Dendritic cell treated with granulocyte-macrophage colony-stimulating factor and Interleukin-4, amounts not matched to agents 40 ng/mL and 50 ng/mL, for 4 days (primary cell): ENCODE data around the gene SUN5.

Experiments used
- H3K27ac Mint-ChIP-seq: one replicate; pipeline ENCODE4 v1.8.0; 2022; ENCODE audit warnings: mild to moderate bottlenecking, mixed read lengths
- H3K27me3 Mint-ChIP-seq: one replicate; pipeline ENCODE4 v1.8.0; 2022; ENCODE audit warnings: mild to moderate bottlenecking, mixed read lengths
- H3K36me3 Mint-ChIP-seq: one replicate; pipeline ENCODE4 v1.8.0; 2022; ENCODE audit warnings: low read depth, mixed read lengths
- H3K4me1 Mint-ChIP-seq: one replicate; pipeline ENCODE4 v1.8.0; 2022; ENCODE audit warnings: low read depth, mixed read lengths
- H3K4me3 Mint-ChIP-seq: one replicate; pipeline ENCODE4 v1.8.0; 2022; ENCODE audit warnings: mild to moderate bottlenecking, moderate library complexity, mixed read lengths
- H3K9me3 Mint-ChIP-seq: one replicate; pipeline ENCODE4 v1.8.0; 2022; ENCODE audit warnings: mixed read lengths
- intact Hi-C: fragments of 100-400 bp; cut with micrococcal nuclease; formaldehyde crosslinking; loops from one replicate; pipeline ENCODE4 v1.15.0; 2022

Gene SUN5

DNA sequence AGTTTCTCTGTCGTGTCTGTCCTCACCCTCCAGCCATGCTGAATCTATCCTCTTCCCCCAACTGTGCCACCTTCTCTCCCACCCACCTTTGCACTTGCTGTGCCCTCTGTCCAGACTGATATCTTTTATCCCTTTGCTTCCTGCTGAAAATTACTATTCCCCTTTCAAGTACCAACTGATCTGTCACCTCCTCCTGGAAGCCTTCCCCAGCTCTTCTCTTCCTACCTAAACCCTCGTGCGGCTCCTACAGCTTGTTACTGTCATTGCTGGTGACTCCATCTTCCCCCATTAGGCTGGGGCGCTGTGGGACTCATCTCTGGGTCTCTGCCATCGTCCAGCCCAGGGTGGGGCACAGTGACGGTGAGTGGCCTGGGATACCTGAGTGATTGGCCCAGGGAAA, 28.3 kb upstream of the SUN5 start:
- no peaks in the 10 kb centered on the region for H3K36me3 Mint-ChIP-seq
- no peaks in the 10 kb centered on the region for H3K4me1 Mint-ChIP-seq
- peaks cover 2% of the 10 kb centered on the region for H3K27me3 Mint-ChIP-seq
- H3K4me3 Mint-ChIP-seq = no peak overlapping the region
- no peak overlapping the region for H3K27ac Mint-ChIP-seq
- intact Hi-C loops = no loop called here
- no peaks in the 10 kb centered on the region for H3K9me3 Mint-ChIP-seq

DNA sequence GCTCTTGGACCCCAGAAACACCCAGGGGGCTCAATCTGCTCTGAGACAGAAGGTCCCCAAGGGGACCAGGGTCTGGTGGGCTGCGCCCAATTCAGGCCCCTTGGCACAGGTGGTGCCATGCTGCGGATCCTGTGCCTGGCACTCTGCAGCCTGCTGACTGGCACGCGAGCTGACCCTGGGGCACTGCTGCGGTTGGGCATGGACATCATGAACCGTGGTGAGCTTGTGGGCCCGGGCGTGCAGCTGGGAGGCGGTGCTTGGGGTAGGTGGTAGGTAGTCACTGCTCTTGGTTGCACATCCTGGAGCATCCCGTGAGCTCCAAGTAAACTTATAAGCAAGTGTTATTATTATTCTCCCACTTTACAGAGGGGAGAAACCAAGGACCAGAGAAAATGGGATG, 27.3 kb upstream of the SUN5 start, which contains the start of gene BPIFB6:
Gene BPIFB6 (plus strand): TSS at position 118 of the 400 bp plus-strand sequence. CDS start 0 bp downstream, at position 118.
- H3K4me1 Mint-ChIP-seq = no peaks in the 10 kb centered on the region
- H3K4me3 Mint-ChIP-seq = no peak within 1 kb of the TSS
- peaks cover 2% of the 10 kb centered on the region for H3K27me3 Mint-ChIP-seq
- H3K36me3 Mint-ChIP-seq = no peaks in the 10 kb centered on the region
- no peaks in the 10 kb centered on the region for H3K9me3 Mint-ChIP-seq
- no peak within 1 kb of the TSS for H3K27ac Mint-ChIP-seq
- intact Hi-C loops = no loop called here

DNA sequence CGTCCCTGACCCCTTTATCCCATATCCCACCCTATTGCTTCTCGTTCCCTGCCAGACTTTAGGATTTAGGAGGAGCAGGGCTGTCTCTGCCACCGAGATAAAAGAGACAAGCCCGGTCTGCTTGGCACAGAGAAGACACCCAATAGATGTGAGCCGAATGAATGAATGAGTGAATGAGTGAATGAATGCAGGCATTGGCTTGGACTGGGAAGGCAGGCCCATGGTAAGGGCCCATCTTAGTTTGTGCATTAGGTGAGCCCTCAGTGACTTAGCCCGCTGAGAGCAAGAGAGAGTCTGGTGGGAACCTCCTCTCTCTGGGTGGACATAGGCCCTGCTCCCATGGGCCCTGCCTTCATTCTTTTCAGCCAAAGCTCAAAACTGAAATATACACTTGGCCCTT, 26.3 kb upstream of the SUN5 start:
- Mint-ChIP-seq H3K4me1 (no peaks in the 10 kb centered on the region), H3K36me3 (no peaks in the 10 kb centered on the region), H3K27me3 (peaks cover 2% of the 10 kb centered on the region), H3K4me3 (no peak overlapping the region), H3K9me3 (no peaks in the 10 kb centered on the region), H3K27ac (no peak overlapping the region)
- intact Hi-C loops = no loop called here

DNA sequence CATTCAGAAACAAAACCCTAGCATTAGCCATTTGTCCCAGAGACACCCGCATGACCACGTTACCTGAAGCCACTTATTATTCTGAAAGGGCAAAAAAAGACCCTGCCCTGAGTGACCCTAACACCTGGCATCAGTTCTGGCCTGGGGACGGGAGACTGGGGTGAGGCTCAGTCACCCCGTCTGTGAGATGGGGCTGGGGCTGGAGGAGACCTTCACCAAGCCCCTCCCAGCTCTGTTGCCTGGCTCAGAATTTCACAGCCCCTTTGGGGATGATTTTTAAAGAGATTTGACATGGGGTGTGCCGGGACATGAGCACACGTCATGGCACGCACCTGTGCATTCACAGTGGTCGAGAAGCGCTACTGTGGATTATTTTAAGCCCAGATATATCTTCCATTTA, 25.8 kb upstream of the SUN5 start:
- H3K4me3 Mint-ChIP-seq = no peak overlapping the region
- H3K27ac Mint-ChIP-seq = no peak overlapping the region
- H3K9me3 Mint-ChIP-seq = no peaks in the 10 kb centered on the region
- H3K36me3 Mint-ChIP-seq = no peaks in the 10 kb centered on the region
- H3K4me1 Mint-ChIP-seq = no peaks in the 10 kb centered on the region
- intact Hi-C loops = no loop called here
- H3K27me3 Mint-ChIP-seq = peaks cover 2% of the 10 kb centered on the region

DNA sequence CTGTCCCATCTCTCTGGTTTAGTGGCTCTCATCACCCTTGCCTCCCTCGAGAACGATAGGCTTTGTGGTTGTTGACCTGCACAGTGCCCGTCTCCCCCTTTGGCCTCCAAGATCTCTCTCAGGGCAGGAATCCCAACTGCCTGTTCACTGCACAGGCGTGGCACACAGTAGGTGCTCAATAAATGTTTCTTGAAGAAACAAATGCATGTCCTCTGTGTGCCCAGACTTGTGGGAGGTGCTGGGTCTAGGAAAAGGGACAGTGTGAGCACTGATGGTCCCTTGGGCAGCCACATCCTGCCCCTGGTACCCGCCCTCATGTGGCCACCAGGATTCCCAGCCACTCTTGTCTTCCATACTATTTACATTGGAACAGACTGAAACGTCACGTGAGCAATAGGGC, 24.6 kb upstream of the SUN5 start:
- H3K4me3 Mint-ChIP-seq = no peak overlapping the region
- no peaks in the 10 kb centered on the region for H3K36me3 Mint-ChIP-seq
- intact Hi-C loops = no loop called here
- peaks cover 2% of the 10 kb centered on the region for H3K27me3 Mint-ChIP-seq
- H3K27ac Mint-ChIP-seq = no peak overlapping the region
- H3K4me1 Mint-ChIP-seq = no peaks in the 10 kb centered on the region
- no peaks in the 10 kb centered on the region for H3K9me3 Mint-ChIP-seq

DNA sequence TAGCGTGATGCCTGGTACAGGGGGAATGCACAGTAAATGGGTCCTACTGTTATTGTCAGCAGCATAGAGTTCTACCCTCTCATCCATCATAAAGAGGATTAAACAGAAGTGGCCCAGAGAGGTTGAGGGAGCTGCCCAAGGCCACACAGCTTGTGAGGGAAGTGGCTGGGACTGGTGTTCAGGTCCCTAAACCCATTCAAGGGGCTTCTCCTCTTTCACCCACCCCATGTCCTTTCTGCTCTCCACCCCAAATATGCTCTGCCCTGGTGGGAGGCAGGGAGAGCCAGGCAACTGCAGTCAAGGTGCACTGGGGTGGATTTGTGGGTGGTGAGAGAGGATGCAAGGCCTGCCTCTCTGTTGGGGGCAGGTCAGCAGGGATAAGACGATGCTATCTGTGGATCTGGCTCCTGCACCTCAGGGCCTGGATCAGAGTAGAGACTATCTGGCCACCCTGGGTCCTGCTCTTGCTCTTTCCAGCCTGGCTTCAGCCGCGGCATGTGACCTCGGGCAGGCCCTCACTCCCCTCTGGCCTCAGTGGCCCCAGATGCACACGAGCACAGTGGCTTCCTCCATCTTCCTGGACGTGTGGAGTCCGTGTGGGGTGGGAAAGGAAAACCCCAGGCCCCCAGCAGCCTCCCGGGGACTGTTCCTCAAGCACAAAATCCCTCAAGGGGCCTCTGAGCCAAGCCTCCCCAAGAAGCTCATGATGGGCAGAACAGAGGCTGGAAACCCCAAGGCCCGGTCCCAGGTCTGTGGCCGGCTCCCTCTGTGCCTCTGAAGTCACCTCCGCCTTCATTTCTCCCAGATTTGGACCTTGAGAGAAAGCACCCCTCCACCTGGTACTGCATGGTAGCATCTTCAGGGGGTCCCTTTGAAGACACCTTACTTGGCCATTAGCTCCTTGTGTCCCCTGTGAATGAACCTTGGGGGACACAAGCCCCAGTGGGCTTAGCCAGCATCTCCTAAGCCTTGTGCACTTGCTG, 23.8 kb upstream of the SUN5 start:
- Mint-ChIP-seq H3K27ac (no peak overlapping the region), H3K36me3 (no peaks in the 10 kb centered on the region), H3K4me3 (no peak overlapping the region), H3K4me1 (no peaks in the 10 kb centered on the region), H3K27me3 (peaks cover 5% of the 10 kb centered on the region), H3K9me3 (no peaks in the 10 kb centered on the region)
- intact Hi-C loops = no loop called here

DNA sequence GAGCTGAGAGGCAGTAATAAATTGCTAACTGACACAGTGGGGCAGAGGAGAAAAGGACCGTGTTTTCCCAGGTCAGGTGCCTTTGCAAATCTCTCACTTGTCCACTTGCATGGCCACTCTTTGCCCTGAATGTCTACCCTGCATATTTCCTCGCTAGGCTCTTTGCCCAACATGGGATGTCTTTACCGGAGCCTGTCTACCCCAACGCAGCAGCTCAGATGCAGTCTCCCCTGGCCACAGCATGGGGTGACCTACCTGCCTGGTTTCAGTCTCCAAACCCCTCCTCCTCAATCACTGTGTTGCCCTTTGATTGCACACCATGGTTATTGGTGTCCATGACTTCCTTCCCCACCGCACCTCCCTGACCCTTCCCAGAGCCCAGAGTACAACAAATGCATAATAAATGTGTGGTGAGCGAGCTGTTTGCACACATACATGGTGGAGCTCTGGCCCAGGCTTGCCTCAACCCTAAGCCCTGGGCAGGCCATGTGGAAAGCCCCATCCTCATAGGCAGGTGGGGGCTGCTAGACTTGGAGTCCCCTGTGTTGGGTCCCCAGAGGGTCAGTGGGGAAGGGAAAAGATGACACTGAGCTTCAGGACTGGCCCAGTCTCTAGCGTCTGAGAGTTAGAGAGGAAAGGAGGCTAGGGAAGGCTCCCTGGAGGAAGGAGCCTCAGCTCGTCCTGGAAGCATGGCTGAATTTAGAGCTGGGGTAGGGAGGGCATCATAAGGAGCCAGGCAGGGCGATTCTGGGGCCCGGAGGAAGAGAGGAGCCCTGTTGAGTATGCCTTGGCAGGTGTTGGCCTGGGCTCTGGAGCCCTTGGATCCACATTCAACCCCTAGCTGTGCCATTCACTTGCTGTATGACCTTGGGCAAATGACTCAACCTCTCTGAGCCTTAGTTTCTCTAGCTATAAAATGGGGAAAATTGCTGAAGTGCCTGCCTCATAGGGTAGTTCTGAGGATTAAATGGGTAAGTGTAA, 22.8 kb upstream of the SUN5 start:
- intact Hi-C loops = no loop called here
- no peaks in the 10 kb centered on the region for H3K36me3 Mint-ChIP-seq
- H3K9me3 Mint-ChIP-seq = no peaks in the 10 kb centered on the region
- H3K27me3 Mint-ChIP-seq = peaks cover 2% of the 10 kb centered on the region
- H3K27ac Mint-ChIP-seq = no peak overlapping the region
- H3K4me3 Mint-ChIP-seq = no peak overlapping the region
- no peaks in the 10 kb centered on the region for H3K4me1 Mint-ChIP-seq

DNA sequence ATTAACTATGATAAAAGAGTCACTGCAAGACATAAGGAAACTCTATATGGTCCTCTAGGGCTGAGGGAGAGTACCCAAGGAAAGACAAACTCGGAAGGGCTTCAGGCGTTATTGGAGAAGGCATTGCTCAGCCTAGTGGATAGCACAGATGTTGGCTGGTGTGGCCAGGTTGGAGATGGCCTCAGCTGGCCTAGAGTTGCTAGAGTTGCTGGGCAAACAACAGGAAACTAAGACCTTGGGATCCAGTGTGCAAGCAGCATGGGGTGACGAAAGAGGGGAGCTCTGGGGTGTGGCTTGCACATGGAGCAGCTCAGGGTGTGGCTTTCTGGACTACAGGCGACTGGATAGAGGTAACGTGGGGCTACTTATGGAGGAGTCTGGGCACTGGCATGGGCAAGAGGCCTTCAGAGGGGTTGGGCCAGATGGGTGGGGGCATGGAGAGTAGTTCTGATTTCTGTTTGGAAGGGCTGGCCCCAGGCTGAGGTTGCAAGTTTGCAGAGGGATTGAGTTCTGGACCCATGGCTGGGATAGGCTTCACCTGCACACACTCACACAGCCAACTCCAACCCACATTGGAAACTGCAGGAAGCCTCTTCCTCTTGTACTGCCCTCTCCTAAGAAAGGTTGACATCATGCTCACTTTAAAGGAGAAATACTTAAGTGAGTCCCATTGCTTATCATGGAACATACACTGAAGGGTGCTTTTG, 22.0 kb upstream of the SUN5 start:
- Mint-ChIP-seq H3K4me3 (no peak overlapping the region), H3K36me3 (no peaks in the 10 kb centered on the region)

DNA sequence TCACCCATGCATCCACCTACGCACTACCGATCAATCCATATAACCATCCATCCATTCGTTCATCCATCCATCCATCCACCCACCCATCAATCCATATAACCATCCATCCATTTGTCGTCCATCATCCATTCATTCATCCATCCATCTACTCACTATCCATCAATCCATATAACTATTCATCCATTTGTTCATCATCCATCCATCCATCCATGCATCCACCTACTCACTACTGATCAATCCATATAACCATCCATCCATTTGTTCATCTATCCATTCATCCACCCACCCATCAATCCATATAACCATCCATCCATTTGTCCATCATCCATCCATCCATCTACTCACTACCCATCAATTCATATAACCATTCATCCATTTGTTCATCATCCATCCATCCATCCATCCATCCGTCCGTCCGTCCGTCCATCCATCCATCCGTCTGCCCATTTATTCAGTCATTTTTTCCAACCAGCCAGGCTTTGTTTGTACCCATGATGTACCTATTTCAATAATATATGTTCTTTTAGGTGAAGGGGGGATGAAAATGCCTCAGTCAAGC, 21.2 kb upstream of the SUN5 start:
- H3K27ac Mint-ChIP-seq = no peak overlapping the region
- intact Hi-C loops = no loop called here
- no peaks in the 10 kb centered on the region for H3K9me3 Mint-ChIP-seq
- no peaks in the 10 kb centered on the region for H3K36me3 Mint-ChIP-seq
- H3K4me1 Mint-ChIP-seq = no peaks in the 10 kb centered on the region
- no peak overlapping the region for H3K4me3 Mint-ChIP-seq
- H3K27me3 Mint-ChIP-seq = peaks cover 2% of the 10 kb centered on the region

More for the DNA sequence above, 22.0 kb upstream of the SUN5 start:
- peaks cover 2% of the 10 kb centered on the region for H3K27me3 Mint-ChIP-seq
- H3K9me3 Mint-ChIP-seq = no peaks in the 10 kb centered on the region
- intact Hi-C loops = no loop called here
- H3K27ac Mint-ChIP-seq = no peak overlapping the region
- no peaks in the 10 kb centered on the region for H3K4me1 Mint-ChIP-seq

DNA sequence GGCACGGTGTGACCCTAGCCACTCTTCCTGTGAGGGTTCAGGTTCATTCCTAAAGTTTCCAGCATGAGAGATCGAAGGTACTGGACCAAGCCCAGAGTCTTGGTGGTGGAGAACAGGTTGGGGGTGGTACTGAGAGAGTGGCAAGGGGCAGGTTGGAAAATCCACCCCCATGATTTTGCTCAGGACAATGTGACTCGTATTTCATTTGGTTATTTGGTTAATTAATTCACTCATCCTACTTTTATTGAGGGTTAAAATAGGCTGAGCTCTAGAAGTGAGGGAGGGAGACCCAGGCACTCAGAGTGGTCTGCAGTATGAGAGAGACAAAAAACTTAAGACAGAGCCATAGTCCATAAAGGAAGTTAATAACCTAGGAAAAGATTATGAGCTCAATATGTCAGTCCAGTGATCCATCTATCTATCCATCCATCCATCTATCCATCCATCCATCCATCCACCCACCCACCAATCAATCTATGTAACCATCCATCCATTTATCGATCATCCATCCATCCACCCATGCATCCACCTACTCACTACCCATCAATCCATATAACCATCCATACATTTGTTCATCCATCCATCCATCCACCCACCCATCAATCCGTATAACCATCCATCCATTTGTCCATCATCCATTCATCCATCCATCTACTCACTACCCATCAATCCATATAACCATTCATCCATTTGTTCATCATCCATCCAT, 20.5 kb upstream of the SUN5 start:
- intact Hi-C loops = no loop called here
- Mint-ChIP-seq H3K4me1 (no peaks in the 10 kb centered on the region), H3K36me3 (no peaks in the 10 kb centered on the region), H3K27me3 (peaks cover 2% of the 10 kb centered on the region), H3K27ac (no peak overlapping the region), H3K4me3 (no peak overlapping the region), H3K9me3 (no peaks in the 10 kb centered on the region)

DNA sequence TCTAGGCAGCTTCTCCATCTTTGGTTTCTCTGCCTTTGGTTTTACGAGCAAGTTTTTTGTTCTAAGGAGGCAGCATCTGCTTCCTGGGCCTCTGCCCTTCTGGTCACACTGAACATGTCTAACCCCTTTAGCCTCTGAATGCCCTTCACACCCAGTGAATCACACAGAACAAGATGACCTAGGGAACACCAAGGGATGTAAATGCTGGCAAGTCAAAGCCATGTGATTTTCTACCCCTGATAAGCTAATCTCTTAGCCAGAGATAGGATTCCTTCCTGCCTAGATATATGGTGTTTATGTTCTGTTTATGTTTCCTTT, 20.0 kb upstream of the SUN5 start:
- H3K9me3 Mint-ChIP-seq = no peaks in the 10 kb centered on the region
- H3K27me3 Mint-ChIP-seq = peaks cover 2% of the 10 kb centered on the region
- no peaks in the 10 kb centered on the region for H3K4me1 Mint-ChIP-seq
- no peak overlapping the region for H3K4me3 Mint-ChIP-seq
- no peaks in the 10 kb centered on the region for H3K36me3 Mint-ChIP-seq
- H3K27ac Mint-ChIP-seq = no peak overlapping the region
- intact Hi-C loops = no loop called here

DNA sequence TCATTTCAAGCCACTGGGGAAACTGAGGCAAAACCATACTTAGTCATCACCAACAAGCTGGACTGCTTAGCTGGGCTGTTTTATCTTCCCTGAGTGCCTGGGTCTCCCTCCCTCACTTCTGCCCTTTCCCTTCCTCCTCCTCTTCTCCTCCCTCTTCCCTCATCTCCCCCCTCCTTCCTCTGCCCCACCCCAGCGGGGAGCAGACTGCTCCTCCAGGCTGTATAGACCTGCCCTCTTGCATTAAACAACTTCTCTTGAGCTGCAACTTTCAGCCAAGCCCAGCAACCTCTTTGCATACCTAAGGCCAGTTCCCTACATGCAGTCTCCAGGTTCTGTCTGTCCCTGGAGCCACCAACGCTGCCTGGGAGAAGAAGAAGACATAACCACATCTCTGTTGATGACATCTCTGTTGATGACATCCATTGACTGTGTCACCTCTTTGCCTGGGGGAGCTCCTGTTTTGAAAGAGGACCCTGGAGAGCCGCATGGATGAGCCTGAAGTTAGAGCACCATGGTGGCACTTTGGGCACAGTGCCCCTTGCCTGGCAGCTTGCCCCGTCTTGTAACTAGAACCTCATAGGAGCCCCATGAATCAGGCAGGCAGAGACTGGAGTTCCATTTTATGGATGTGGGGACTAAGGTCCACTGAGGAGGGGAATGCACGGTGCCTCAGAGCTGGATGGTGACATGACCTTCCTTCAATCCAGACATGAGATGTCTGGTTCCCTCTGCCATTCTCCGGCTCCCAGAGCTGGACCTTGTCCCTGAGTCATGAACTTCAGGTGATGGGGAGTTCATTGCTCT, 19.4 kb upstream of the SUN5 start:
- H3K4me1 Mint-ChIP-seq = no peaks in the 10 kb centered on the region
- no peaks in the 10 kb centered on the region for H3K9me3 Mint-ChIP-seq
- no peaks in the 10 kb centered on the region for H3K36me3 Mint-ChIP-seq
- intact Hi-C loops = no loop called here
- no peak overlapping the region for H3K27ac Mint-ChIP-seq
- H3K4me3 Mint-ChIP-seq = no peak overlapping the region
- H3K27me3 Mint-ChIP-seq = peaks cover 2% of the 10 kb centered on the region
